Panc1 (cell line): ENCODE results near the gene PLCB4. TPM values are rescaled to one million over a fixed set of nuclear protein-coding genes. Genes with fewer than 3 reads are reported as not detected.

Experiments
- ATAC-seq: fragments of 200-7000 bp; cut with Tn5 transposase; 2 replicates; pipeline ENCODE4 v1.9.1; 2020; ENCODE audit warnings: mild to moderate bottlenecking, moderate library complexity
- BruUV-seq: library from RNA; stranded (reverse); fragments of 400-500 nt; replicated peaks from 2 replicates; lab custom pipeline; 2021; lab: Mats Ljungman, UMichigan
- CTCF ChIA-PET: fragments of 300-600 bp; sonication (Branson Sonifier 250); formaldehyde crosslinking; loops from one replicate; lab custom pipeline; 2022; ENCODE audit warnings: antibody characterized with exemption; lab: Charles Lee
- POLR2A ChIA-PET: fragments of 300-600 bp; sonication (Branson Sonifier 250); formaldehyde crosslinking; loops from one replicate; lab custom pipeline; 2022; ENCODE audit warnings: antibody characterized with exemption; lab: Charles Lee
- DNase-seq: peaks from one replicate; pipeline ENCODE4 v3.0.0-alpha.2; 2010; ENCODE audit warnings: low read depth, low spot score
- H3K27ac ChIP-seq: 2 replicates; pipeline ENCODE4 v1.5.1; 2011; ENCODE audit warnings: mild to moderate bottlenecking, low read length, inconsistent platforms
- H3K27me3 ChIP-seq: fragments of 200-500 bp; sonication (Bioruptor generic); 2 replicates; pipeline ENCODE4 v1.6.0; 2014; ENCODE audit warnings: low read length, inconsistent platforms; ENCODE audit not compliant: control insufficient read depth, insufficient read depth
- H3K36me3 ChIP-seq: fragments of 200-500 bp; sonication (Bioruptor generic); 2 replicates; pipeline ENCODE4 v1.5.1; 2014; ENCODE audit warnings: inconsistent platforms, mild to moderate bottlenecking, low read length, moderate library complexity; ENCODE audit not compliant: control insufficient read depth, insufficient read depth
- H3K4me1 ChIP-seq: 2 replicates; pipeline ENCODE4 v1.5.1; 2011; ENCODE audit warnings: inconsistent platforms, mild to moderate bottlenecking, low read length, moderate library complexity; ENCODE audit not compliant: control insufficient read depth, insufficient read depth
- H3K4me3 ChIP-seq, 2 experiments: 2 replicates each; pipeline ENCODE4 v1.5.1; 2011 to 2012; ENCODE audit warnings: low read depth in 2 of 2, low read length in 2 of 2, mild to moderate bottlenecking in 2 of 2, inconsistent platforms in 1 of 2, moderate library complexity in 1 of 2
- H3K9me3 ChIP-seq: fragments of 200-500 bp; sonication (Bioruptor generic); 2 replicates; pipeline ENCODE4 v1.5.1; 2014; ENCODE audit warnings: low read depth, mild to moderate bottlenecking, inconsistent platforms, low read length, moderate library complexity; ENCODE audit not compliant: control insufficient read depth, insufficient read depth
- POLR2AphosphoS5 ChIP-seq: IDR thresholded peaks from 2 replicates; pipeline ENCODE4 v1.6.1; 2012; ENCODE audit warnings: mild to moderate bottlenecking, low read depth, low read length, moderate library complexity
- SIN3A ChIP-seq: IDR thresholded peaks from 2 replicates; pipeline ENCODE4 v1.6.1; 2012; ENCODE audit warnings: low read depth, mild to moderate bottlenecking, low read length, moderate library complexity, borderline replicate concordance; ENCODE audit not compliant: insufficient read depth
- TCF7L2 ChIP-seq: IDR thresholded peaks from 2 replicates; pipeline ENCODE4 v1.6.1; 2011; ENCODE audit warnings: mild to moderate bottlenecking, low read depth, low read length, inconsistent platforms
- in situ Hi-C: cut with HindIII; loops from 2 replicates; pipeline ENCODE4 v1.10.0; 2016; ENCODE audit warnings: low sequenced_read_pairs, low pct_unique_long_range_greater_than_20kb
- intact Hi-C: fragments of 100-400 bp; cut with micrococcal nuclease; formaldehyde crosslinking; loops from one replicate; pipeline ENCODE4 v1.10.0; 2022; ENCODE audit not compliant: unreplicated experiment
- total RNA-seq: library from RNA; stranded (reverse); gene quantifications from one replicate; pipeline ENCODE4 v1.2.1, GENCODE V29; 2021; ENCODE audit not compliant: unreplicated experiment
- TF ChIP-seq, protein P1 (sequence below), 2 experiments: IDR thresholded peaks; 2 replicates each; pipeline ENCODE4 v1.6.1; 2011 to 2012; ENCODE audit warnings: low read depth in 2 of 2, control low read depth in 1 of 2, low read length in 1 of 2, mild to moderate bottlenecking in 1 of 2, moderate library complexity in 1 of 2; ENCODE audit not compliant: insufficient read depth in 1 of 2
- TF ChIP-seq, protein P2 (sequence below): fragments of 450-650 bp; IDR thresholded peaks from 2 replicates; pipeline ENCODE4 v1.5.1; 2017; ENCODE audit warnings: mild to moderate bottlenecking

PLCB4 gene
- total RNA-seq, 1 experiment from 2014 or later, result 1.5 TPM

GRCh38 chr20:9298906-9299305, 230.0 kb downstream of the PLCB4 start:
- POLR2A ChIA-PET, result no interaction called here
- in situ Hi-C loops, result no loop called here

DNA sequence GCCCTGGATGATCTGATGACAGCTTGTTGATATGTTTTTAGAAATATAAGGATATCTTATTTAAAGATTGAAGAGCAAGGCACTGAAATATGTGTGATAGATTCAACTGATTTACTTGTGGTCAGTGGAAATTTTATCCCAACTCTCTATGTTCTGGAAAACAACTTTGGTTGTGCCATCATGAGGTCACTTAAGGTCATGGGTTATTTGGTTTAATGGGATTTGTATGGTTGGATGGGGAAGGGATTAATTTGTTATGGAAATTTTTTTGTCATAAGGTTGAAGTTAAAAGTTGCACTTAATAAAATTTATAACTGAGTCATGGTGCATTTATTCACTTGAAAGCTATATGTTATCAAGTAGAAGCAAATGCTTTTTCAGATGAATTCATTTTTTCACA, 231.2 kb downstream of the PLCB4 start:
- intact Hi-C loops (no loop called here), in situ Hi-C loops (no loop called here)
- no peak overlapping the region for H3K4me3 ChIP-seq
- ChIA-PET CTCF (no interaction called here), POLR2A (no interaction called here)
- no peaks in the 10 kb centered on the region for H3K27me3 ChIP-seq
- H3K4me1 ChIP-seq, result no peaks in the 10 kb centered on the region
- ATAC-seq, result no peak
- TF ChIP-seq, protein P1, sequence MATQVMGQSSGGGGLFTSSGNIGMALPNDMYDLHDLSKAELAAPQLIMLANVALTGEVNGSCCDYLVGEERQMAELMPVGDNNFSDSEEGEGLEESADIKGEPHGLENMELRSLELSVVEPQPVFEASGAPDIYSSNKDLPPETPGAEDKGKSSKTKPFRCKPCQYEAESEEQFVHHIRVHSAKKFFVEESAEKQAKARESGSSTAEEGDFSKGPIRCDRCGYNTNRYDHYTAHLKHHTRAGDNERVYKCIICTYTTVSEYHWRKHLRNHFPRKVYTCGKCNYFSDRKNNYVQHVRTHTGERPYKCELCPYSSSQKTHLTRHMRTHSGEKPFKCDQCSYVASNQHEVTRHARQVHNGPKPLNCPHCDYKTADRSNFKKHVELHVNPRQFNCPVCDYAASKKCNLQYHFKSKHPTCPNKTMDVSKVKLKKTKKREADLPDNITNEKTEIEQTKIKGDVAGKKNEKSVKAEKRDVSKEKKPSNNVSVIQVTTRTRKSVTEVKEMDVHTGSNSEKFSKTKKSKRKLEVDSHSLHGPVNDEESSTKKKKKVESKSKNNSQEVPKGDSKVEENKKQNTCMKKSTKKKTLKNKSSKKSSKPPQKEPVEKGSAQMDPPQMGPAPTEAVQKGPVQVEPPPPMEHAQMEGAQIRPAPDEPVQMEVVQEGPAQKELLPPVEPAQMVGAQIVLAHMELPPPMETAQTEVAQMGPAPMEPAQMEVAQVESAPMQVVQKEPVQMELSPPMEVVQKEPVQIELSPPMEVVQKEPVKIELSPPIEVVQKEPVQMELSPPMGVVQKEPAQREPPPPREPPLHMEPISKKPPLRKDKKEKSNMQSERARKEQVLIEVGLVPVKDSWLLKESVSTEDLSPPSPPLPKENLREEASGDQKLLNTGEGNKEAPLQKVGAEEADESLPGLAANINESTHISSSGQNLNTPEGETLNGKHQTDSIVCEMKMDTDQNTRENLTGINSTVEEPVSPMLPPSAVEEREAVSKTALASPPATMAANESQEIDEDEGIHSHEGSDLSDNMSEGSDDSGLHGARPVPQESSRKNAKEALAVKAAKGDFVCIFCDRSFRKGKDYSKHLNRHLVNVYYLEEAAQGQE (IDR thresholded peaks at IDR 0.05; ENCODE audit: insufficient read depth in 1 of 2, low read depth in 2 of 2, low read length in 1 of 2), result no peak
- TF ChIP-seq TCF7L2 (no peak), POLR2AphosphoS5 (no peak), SIN3A (no peak)
- TF ChIP-seq, protein P2, sequence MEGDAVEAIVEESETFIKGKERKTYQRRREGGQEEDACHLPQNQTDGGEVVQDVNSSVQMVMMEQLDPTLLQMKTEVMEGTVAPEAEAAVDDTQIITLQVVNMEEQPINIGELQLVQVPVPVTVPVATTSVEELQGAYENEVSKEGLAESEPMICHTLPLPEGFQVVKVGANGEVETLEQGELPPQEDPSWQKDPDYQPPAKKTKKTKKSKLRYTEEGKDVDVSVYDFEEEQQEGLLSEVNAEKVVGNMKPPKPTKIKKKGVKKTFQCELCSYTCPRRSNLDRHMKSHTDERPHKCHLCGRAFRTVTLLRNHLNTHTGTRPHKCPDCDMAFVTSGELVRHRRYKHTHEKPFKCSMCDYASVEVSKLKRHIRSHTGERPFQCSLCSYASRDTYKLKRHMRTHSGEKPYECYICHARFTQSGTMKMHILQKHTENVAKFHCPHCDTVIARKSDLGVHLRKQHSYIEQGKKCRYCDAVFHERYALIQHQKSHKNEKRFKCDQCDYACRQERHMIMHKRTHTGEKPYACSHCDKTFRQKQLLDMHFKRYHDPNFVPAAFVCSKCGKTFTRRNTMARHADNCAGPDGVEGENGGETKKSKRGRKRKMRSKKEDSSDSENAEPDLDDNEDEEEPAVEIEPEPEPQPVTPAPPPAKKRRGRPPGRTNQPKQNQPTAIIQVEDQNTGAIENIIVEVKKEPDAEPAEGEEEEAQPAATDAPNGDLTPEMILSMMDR, result no peak
- no peak for DNase-seq
- H3K27ac ChIP-seq, result no peak overlapping the region
- BruUV-seq, result no TSS peak
- H3K9me3 ChIP-seq, result no peaks in the 10 kb centered on the region
- H3K36me3 ChIP-seq, result no peaks in the 10 kb centered on the region

More at GRCh38 chr20:9298906-9299305, 230.0 kb downstream of the PLCB4 start:
- no peak for DNase-seq
- TF ChIP-seq POLR2AphosphoS5, result no peak
- TF ChIP-seq SIN3A, result no peak
- TF ChIP-seq, protein P2, result no peak
- TF ChIP-seq TCF7L2, result no peak
- TF ChIP-seq, protein P1 (IDR thresholded peaks at IDR 0.05; ENCODE audit: insufficient read depth in 1 of 2, low read depth in 2 of 2, low read length in 1 of 2), result no peak
- Histone ChIP-seq H3K36me3 (no peaks in the 10 kb centered on the region), H3K4me1 (no peaks in the 10 kb centered on the region), H3K27ac (no peak overlapping the region), H3K27me3 (no peaks in the 10 kb centered on the region), H3K4me3 (no peak overlapping the region), H3K9me3 (no peaks in the 10 kb centered on the region)
- intact Hi-C loops, result no loop called here
- CTCF ChIA-PET, result no interaction called here
- no TSS peak for BruUV-seq
- no peak for ATAC-seq
